ENCODE results near the gene ZNF443. TPM values are rescaled to one million over a fixed set of nuclear protein-coding genes. Genes with fewer than 3 reads are reported as not detected.
"Not testable (repeated sequence)": the region's sequence is repeated elsewhere in the genome, so short reads cannot be mapped to it uniquely, and the experiment has no call there.

Gene ZNF443
- total RNA-seq, 2 donors from 2014 or later, result 2.2 to 2.5 TPM

DNA sequence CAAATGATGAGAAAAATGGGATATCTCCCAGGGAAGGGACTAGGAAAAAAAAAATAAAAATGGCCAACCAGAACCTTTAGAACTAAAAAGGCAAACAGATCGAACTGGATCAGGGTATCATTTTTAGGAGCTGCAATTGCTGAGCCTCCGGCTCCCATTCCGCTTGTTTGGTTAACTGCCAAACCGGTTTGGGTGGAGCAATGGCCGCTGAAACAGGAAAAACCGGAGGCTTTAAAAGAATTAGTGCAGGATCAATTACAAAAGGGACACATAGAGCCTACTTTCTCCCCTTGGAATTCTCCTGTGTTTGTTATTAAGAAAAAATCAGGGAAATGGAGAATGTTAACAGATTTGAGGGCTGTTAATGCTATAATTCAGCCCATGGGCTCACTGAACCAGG lies 12.7 kb upstream of the ZNF443 start:
- Mint-ChIP-seq H3K4me3 (no peak overlapping the region), H3K9me3 (peaks cover 9% of the 10 kb centered on the region), H3K4me1 (ENCODE audit: low read depth in 2 of 2) (no peaks in the 10 kb centered on the region), H3K27ac (no peak overlapping the region), H3K27me3 (no peaks in the 10 kb centered on the region), H3K36me3 (peaks cover 17% of the 10 kb centered on the region)
- DNase-seq (ENCODE audit: low spot score) (no peak), ATAC-seq (no peak)

- H3K4me3 Mint-ChIP-seq, result no peak overlapping the region
- H3K4me1 Mint-ChIP-seq (ENCODE audit: low read depth in 2 of 2), result no peaks in the 10 kb centered on the region
- ATAC-seq (no peak), DNase-seq (ENCODE audit: low spot score) (no peak)
- peaks cover 0 to 2% of the 10 kb centered on the region in 2 donors for H3K27me3 Mint-ChIP-seq
- H3K36me3 Mint-ChIP-seq, result peaks cover 25% of the 10 kb centered on the region
- H3K9me3 Mint-ChIP-seq, result peaks cover 18% of the 10 kb centered on the region
- H3K27ac Mint-ChIP-seq, result no peak overlapping the region
Observed at GRCh38 chr19:12450844-12451243, 10.0 kb upstream of the ZNF443 start.

DNA sequence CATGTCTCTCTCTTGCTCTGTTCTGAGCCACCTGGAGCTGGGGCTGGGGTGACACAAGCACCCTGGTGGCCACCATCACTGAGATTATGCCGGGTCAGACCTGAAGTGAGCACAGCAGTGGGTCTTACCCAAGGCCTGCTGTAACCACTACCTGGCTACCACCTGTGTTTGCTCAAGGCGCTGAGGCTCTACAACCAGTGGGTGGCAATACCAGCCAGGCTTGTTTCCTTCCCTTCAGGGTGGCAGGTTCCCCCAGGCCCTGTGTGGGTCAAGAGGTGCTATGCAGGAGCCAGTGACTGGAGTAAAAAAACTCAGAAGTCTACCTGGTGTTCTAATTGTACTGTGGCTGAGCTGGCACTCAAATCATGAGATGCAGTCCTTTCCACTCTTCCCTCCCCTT lies 8.0 kb upstream of the ZNF443 start:
- H3K9me3 Mint-ChIP-seq, result peaks cover 23% of the 10 kb centered on the region
- H3K27me3 Mint-ChIP-seq, result peaks cover 0 to 2% of the 10 kb centered on the region in 2 donors
- H3K4me1 Mint-ChIP-seq (ENCODE audit: low read depth in 2 of 2), result no peaks in the 10 kb centered on the region
- no peak overlapping the region for H3K4me3 Mint-ChIP-seq
- DNase-seq (ENCODE audit: low spot score), result no peak
- H3K27ac Mint-ChIP-seq, result no peak overlapping the region
- peaks cover 33% of the 10 kb centered on the region for H3K36me3 Mint-ChIP-seq
- ATAC-seq, result no peak

- H3K27me3 Mint-ChIP-seq; ATAC-seq; DNase-seq (ENCODE audit: low spot score); H3K9me3 Mint-ChIP-seq; H3K27ac Mint-ChIP-seq: not testable (repeated sequence)
- Mint-ChIP-seq H3K4me3 (peak overlapping the region; percentile 99), H3K36me3 (peaks cover 26% of the 10 kb centered on the region), H3K4me1 (ENCODE audit: low read depth in 2 of 2) (peaks cover 5 to 11% of the 10 kb centered on the region in 2 donors)
Observed at GRCh38 chr19:12439686-12440540, 908 bp downstream of the ZNF443 start.

- H3K27ac Mint-ChIP-seq; ATAC-seq; H3K27me3 Mint-ChIP-seq; H3K4me1 Mint-ChIP-seq (ENCODE audit: low read depth in 2 of 2); DNase-seq (ENCODE audit: low spot score); H3K4me3 Mint-ChIP-seq: not testable (repeated sequence)
- peaks cover 49% of the 10 kb centered on the region for H3K36me3 Mint-ChIP-seq
- H3K9me3 Mint-ChIP-seq, result peaks cover 20% of the 10 kb centered on the region
Observed at GRCh38 chr19:12430726-12431299, 10.0 kb downstream of the ZNF443 start.

DNA sequence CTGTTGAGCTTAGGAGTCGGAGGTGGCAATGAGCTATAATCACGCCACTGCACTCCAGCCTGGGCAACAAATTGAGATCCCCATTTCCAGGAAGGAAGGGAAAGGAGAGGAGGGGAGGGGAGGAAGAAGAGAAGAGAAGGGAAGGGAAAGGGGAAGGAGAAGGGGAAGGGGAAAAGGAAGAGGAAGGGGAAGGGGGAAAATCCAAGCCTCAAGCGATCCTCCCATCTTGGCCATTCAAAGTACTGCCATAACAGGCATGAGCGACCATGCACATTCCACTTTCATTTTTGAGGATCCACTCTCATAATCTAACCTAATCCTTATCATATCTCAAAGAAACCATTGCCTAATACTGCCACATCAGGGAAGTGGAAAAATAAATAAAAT lies 14.9 kb downstream of the ZNF443 start:
- peaks cover 33% of the 10 kb centered on the region for H3K36me3 Mint-ChIP-seq
- H3K9me3 Mint-ChIP-seq, result peaks cover 14% of the 10 kb centered on the region

GRCh38 chr19:12425236-12425887 lies 15.5 kb downstream of the ZNF443 start:
- ATAC-seq, result no peak
- no peaks in the 10 kb centered on the region for H3K27me3 Mint-ChIP-seq
- H3K36me3 Mint-ChIP-seq, result peaks cover 30% of the 10 kb centered on the region
- H3K4me1 Mint-ChIP-seq (ENCODE audit: low read depth in 2 of 2), result no peaks in the 10 kb centered on the region
- peaks cover 9% of the 10 kb centered on the region for H3K9me3 Mint-ChIP-seq
- H3K4me3 Mint-ChIP-seq, result no peak overlapping the region
- no peak for DNase-seq (ENCODE audit: low spot score)
- no peak overlapping the region for H3K27ac Mint-ChIP-seq

More for the DNA sequence above, 14.9 kb downstream of the ZNF443 start:
- Mint-ChIP-seq H3K4me3 (no peak overlapping the region), H3K4me1 (ENCODE audit: low read depth in 2 of 2) (no peaks in the 10 kb centered on the region), H3K27ac (no peak overlapping the region), H3K27me3 (no peaks in the 10 kb centered on the region)
- DNase-seq (ENCODE audit: low spot score) (no peak), ATAC-seq (no peak)

GRCh38 chr19:12417273-12417672 lies 23.5 kb downstream of the ZNF443 start:
- H3K9me3 Mint-ChIP-seq; H3K27me3 Mint-ChIP-seq; H3K27ac Mint-ChIP-seq; DNase-seq (ENCODE audit: low spot score); ATAC-seq; H3K4me1 Mint-ChIP-seq (ENCODE audit: low read depth in 2 of 2); H3K4me3 Mint-ChIP-seq: not testable (repeated sequence)
- H3K36me3 Mint-ChIP-seq, result peaks cover 17% of the 10 kb centered on the region

GRCh38 chr19:12411893-12412292 lies 28.9 kb downstream of the ZNF443 start:
- peaks cover 7% of the 10 kb centered on the region for H3K9me3 Mint-ChIP-seq
- ATAC-seq, result no peak
- DNase-seq (ENCODE audit: low spot score), result no peak

DNA sequence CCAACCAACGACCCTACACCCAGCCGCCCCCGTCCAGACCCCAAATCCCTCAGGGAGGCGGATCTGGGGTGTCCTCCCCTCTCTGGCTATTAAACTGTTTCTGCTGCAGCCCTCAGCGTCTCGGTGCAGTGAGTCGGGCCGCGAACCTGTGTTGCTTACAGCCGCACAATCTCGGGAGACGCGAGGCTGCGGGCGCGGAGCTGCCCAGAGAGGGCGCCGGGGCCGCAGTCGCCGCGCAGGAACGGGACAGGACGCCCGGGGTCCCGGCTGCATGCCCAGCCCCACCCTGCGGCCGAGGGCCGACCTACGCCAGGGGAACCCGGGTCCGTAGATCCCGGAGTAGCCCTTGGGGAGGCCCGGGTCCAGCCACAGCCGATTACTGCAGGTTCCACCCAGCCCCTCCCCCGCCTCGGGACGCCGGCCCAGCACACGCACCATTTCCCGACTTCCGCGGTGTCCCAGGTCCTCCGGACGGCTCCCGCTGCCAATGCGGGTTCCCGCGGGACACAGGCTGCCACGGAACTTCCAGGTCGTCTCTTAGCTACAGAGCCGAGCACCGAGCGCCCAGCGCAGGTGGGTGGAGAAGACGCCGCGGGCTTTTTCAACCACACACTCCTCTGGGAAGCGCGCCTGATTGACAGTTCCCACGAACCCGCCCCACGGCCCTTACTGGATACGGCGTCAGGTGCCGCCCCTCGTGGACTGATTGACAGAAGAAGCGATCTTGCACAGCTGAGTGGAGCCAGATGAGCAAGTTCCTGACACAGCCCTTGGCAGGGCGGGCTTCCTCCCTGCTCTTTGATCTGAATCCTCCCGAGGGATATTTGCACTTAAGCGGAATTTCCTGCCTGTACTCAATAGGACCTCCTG lies 40.0 kb downstream of the ZNF443 start, which contains the start of gene ZNF799:
Gene ZNF799 (minus strand): TSS at position 639 of the 870 bp plus-strand sequence. CDS start 201 bp downstream, at position 438.
- DNase-seq (ENCODE audit: low spot score) (peak; percentile 93), ATAC-seq (peak; percentile 97 to 99)
- H3K36me3 Mint-ChIP-seq, result peaks cover 11% of the 10 kb centered on the region
- peaks cover 5 to 12% of the 10 kb centered on the region in 2 donors for H3K4me1 Mint-ChIP-seq (ENCODE audit: low read depth in 2 of 2)
- H3K4me3 Mint-ChIP-seq, result peak within 1 kb of the TSS; percentile 87
- no peaks in the 10 kb centered on the region for H3K27me3 Mint-ChIP-seq
- H3K9me3 Mint-ChIP-seq, result no peaks in the 10 kb centered on the region
- peak within 1 kb of the TSS; percentile 49 to 88 for H3K27ac Mint-ChIP-seq

More at GRCh38 chr19:12411893-12412292, 28.9 kb downstream of the ZNF443 start:
- H3K4me1 Mint-ChIP-seq (ENCODE audit: low read depth in 2 of 2), result peaks cover 0 to 2% of the 10 kb centered on the region in 2 donors
- H3K4me3 Mint-ChIP-seq, result no peak overlapping the region
- no peaks in the 10 kb centered on the region for H3K27me3 Mint-ChIP-seq
- no peak overlapping the region for H3K27ac Mint-ChIP-seq
- H3K36me3 Mint-ChIP-seq, result peaks cover 12% of the 10 kb centered on the region

GRCh38 chr19:12399901-12400632 lies 40.8 kb downstream of the ZNF443 start:
- Mint-ChIP-seq H3K27ac (peak overlapping the region in 1 of 2 donors; percentile 81), H3K4me3 (peak overlapping the region; percentile 87), H3K36me3 (peaks cover 17% of the 10 kb centered on the region), H3K4me1 (ENCODE audit: low read depth in 2 of 2) (peaks cover 5 to 15% of the 10 kb centered on the region in 2 donors)
- not testable (repeated sequence) for H3K9me3 Mint-ChIP-seq; H3K27me3 Mint-ChIP-seq; DNase-seq (ENCODE audit: low spot score)
- ATAC-seq, result peak; percentile 0 to 4

GRCh38 chr19:12391148-12391547 lies 49.7 kb downstream of the ZNF443 start:
- not testable (repeated sequence) for H3K4me1 Mint-ChIP-seq (ENCODE audit: low read depth in 2 of 2); DNase-seq (ENCODE audit: low spot score); H3K9me3 Mint-ChIP-seq; H3K27me3 Mint-ChIP-seq; ATAC-seq; H3K4me3 Mint-ChIP-seq; H3K27ac Mint-ChIP-seq
- peaks cover 54% of the 10 kb centered on the region for H3K36me3 Mint-ChIP-seq
